ENCODE data around the gene CENPH. TPM values are rescaled to one million over a fixed set of nuclear protein-coding genes. Genes with fewer than 3 reads are reported as not detected.

The CENPH gene
- total and polyA plus RNA-seq, 2 of the 13 experiments (the other 11 are each of a cell fraction or from before 2014, with no cell fraction given): 11.2 to 28.8 TPM

DNA sequence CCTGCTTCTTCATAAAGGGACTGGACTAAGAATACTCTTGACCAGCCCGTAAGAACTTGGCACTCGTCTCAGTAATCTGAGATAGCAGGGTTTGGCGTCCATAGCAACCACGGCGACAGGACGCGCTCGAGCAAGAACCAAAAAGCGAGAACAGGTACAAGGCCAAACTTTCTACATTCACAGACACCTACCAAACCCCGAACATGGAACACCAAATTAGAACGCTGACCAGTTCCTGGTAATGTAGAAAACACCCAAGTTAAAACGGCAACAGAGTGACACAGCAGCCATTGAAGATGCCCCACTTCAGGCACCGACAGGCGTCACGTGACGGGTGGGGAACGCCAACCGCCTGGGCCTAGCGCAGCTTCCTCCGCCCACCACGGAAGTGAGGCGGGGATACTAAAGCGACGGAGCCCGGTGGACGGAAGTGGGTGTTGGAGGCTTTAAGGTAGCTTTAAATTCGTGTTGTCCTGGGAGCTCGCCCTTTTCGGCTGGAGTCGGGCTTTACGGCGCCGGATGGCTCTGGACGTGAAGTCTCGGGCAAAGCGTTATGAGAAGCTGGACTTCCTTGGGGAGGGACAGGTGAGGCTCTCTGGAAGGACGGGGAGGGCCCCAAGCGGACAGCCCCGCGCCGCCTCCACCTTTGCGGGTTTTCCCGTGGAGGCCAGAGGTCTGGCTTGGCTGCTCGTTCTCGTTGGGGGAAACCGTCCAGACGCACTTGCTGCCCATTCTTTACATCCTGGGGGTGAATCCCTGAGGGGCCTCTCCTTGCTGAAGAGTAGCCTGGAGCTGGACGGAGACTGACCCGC lies 45.3 kb downstream of the CENPH start, which contains the start of gene CDK7 (continued):
- TF ChIP-seq, protein P1, sequence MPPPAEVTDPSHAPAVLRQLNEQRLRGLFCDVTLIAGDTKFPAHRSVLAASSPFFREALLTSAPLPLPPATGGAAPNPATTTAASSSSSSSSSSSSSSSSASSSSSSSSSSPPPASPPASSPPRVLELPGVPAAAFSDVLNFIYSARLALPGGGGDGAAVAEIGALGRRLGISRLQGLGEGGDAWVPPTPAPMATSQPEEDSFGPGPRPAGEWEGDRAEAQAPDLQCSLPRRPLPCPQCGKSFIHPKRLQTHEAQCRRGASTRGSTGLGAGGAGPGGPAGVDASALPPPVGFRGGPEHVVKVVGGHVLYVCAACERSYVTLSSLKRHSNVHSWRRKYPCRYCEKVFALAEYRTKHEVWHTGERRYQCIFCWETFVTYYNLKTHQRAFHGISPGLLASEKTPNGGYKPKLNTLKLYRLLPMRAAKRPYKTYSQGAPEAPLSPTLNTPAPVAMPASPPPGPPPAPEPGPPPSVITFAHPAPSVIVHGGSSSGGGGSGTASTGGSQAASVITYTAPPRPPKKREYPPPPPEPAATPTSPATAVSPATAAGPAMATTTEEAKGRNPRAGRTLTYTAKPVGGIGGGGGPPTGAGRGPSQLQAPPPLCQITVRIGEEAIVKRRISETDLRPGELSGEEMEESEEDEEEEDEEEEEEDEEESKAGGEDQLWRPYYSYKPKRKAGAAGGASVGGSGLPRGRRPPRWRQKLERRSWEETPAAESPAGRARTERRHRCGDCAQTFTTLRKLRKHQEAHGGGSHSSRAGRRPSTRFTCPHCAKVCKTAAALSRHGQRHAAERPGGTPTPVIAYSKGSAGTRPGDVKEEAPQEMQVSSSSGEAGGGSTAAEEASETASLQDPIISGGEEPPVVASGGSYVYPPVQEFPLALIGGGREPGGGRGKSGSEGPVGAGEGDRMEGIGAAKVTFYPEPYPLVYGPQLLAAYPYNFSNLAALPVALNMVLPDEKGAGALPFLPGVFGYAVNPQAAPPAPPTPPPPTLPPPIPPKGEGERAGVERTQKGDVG (CRISPR knock-in tag; IDR thresholded peaks at IDR 0.05; ENCODE audit: borderline replicate concordance): 0 out of 2 replicates have a peak, but pooled peaks have one; percentile 31
- TF ChIP-seq ZNF12 (CRISPR knock-in tag; IDR thresholded peaks at IDR 0.05): no peak
- peak; percentile 83; the same call in 1 of the 2 replicates for TF ChIP-seq ZFP36L1 (CRISPR knock-in tag; IDR thresholded peaks at IDR 0.05)
- TF ChIP-seq NCOA1 (CRISPR knock-in tag; IDR thresholded peaks at IDR 0.05): no peak
- TF ChIP-seq, protein P2, sequence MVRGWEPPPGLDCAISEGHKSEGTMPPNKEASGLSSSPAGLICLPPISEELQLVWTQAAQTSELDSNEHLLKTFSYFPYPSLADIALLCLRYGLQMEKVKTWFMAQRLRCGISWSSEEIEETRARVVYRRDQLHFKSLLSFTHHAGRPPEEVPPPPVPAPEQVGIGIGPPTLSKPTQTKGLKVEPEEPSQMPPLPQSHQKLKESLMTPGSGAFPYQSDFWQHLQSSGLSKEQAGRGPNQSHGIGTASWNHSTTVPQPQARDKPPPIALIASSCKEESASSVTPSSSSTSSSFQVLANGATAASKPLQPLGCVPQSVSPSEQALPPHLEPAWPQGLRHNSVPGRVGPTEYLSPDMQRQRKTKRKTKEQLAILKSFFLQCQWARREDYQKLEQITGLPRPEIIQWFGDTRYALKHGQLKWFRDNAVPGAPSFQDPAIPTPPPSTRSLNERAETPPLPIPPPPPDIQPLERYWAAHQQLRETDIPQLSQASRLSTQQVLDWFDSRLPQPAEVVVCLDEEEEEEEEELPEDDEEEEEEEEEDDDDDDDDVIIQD (CRISPR knock-in tag; IDR thresholded peaks at IDR 0.05; ENCODE audit: low read depth): 0 out of 2 replicates have a peak, but pooled peaks have one; percentile 43
- peak; percentile 31 for TF ChIP-seq RAD21 (CRISPR knock-in tag; IDR thresholded peaks at IDR 0.05)
- peak; percentile 25; the same call in 1 of the 2 replicates for TF ChIP-seq BRF2 (CRISPR knock-in tag; IDR thresholded peaks at IDR 0.05)
- peak; percentile 57 to 77; a peak in 3 of 4 replicates for TF ChIP-seq HMGXB4 (CRISPR knock-in tag; IDR thresholded peaks at IDR 0.05; ENCODE audit: borderline replicate concordance in 1 of 2, low read depth in 1 of 2)
- no peak for TF ChIP-seq TOE1 (CRISPR knock-in tag; IDR thresholded peaks at IDR 0.05)
- TF ChIP-seq BHLHE40 (IDR thresholded peaks at IDR 0.05; ENCODE audit: low read length): peak; percentile 92
- TF ChIP-seq KAT8 (CRISPR knock-in tag; IDR thresholded peaks at IDR 0.05): peak; percentile 94
- peak; percentile 91 for TF ChIP-seq PHF20 (CRISPR knock-in tag; IDR thresholded peaks at IDR 0.05)
- no peak; the same call in 1 of the 2 replicates for TF ChIP-seq CBX5 (CRISPR knock-in tag; IDR thresholded peaks at IDR 0.05; ENCODE audit: borderline replicate concordance)
- 0 out of 2 replicates have a peak, but pooled peaks have one; percentile 35 for TF ChIP-seq ZNF598 (CRISPR knock-in tag; IDR thresholded peaks at IDR 0.05; ENCODE audit: borderline replicate concordance)
- TF ChIP-seq IKZF4 (CRISPR knock-in tag; IDR thresholded peaks at IDR 0.05; ENCODE audit: borderline replicate concordance, low read depth, not compliant biosample characterization): no peak
- peak; percentile 99 for TF ChIP-seq DRAP1 (CRISPR knock-in tag; IDR thresholded peaks at IDR 0.05)
- TF ChIP-seq ZNF30 (CRISPR knock-in tag; IDR thresholded peaks at IDR 0.05): no peak
- no peak for TF ChIP-seq ZNF737 (CRISPR knock-in tag; IDR thresholded peaks at IDR 0.05; ENCODE audit: borderline replicate concordance)
- TF ChIP-seq POLR2A (IDR thresholded peaks at IDR 0.05; ENCODE audit: insufficient read depth in 1 of 2, low read depth in 2 of 2, low read length in 2 of 2): peak; percentile 84 to 91
- TF ChIP-seq ZNF660 (CRISPR knock-in tag; IDR thresholded peaks at IDR 0.05; ENCODE audit: borderline replicate concordance, low read depth): no peak
- TF ChIP-seq PPARG (CRISPR knock-in tag; conservative IDR thresholded peaks at IDR 0.05): 0 out of 2 replicates have a peak, but pooled peaks have one; percentile 36

Measured in HepG2 (cell line).